T1000 (cell line): ENCODE data around the gene USP54.

Source experiments
- DNase-seq: peaks from one replicate; lab custom pipeline; 2025; ENCODE audit warnings: mixed read lengths; lab: John Stamatoyannopoulos, UW

Gene USP54

GRCh38 chr10:73467206-73467605 is 123.9 kb downstream of the USP54 start:
- no peak for DNase-seq

GRCh38 chr10:73465978-73466726 is 125.0 kb downstream of the USP54 start:
- DNase-seq = no peak

- DNase-seq = no peak
Measured at GRCh38 chr10:73460897-73461296, 130.2 kb downstream of the USP54 start.

GRCh38 chr10:73459683-73460314 is 131.3 kb downstream of the USP54 start:
- DNase-seq = no peak

- DNase-seq = no peak
Measured at GRCh38 chr10:73456187-73456890, 134.8 kb downstream of the USP54 start.

GRCh38 chr10:73449113-73449512 is 142.0 kb downstream of the USP54 start:
- no peak for DNase-seq

- DNase-seq = no peak
Measured at GRCh38 chr10:73448384-73448783, 142.8 kb downstream of the USP54 start.
